GM12878 (cell line): ENCODE data around the gene CIDEA.

Source experiments
- CTCF ChIP-seq, 3 experiments: IDR thresholded peaks in 2 of 3; conservative IDR thresholded peaks in 1 of 3; 2 replicates each; pipeline ENCODE4 v1.5.1; 2011; ENCODE audit warnings: low read depth in 3 of 3, low read length in 3 of 3, mild to moderate bottlenecking in 3 of 3, control low read depth in 2 of 3, moderate library complexity in 2 of 3, inconsistent platforms in 1 of 3, mixed read lengths in 1 of 3; ENCODE audit not compliant: control insufficient read depth in 2 of 3, insufficient read depth in 1 of 3; ENCODE audit errors: extremely low read depth in 1 of 3
- EP300 ChIP-seq, 2 experiments: fragments of 150-350 bp in 1 of 2; IDR thresholded peaks; 2 replicates each; pipeline ENCODE4 v1.6.1; 2011 to 2012; ENCODE audit warnings: low read depth in 2 of 2, low read length in 2 of 2, borderline replicate concordance in 1 of 2, improper control_type of control experiment in 1 of 2, inconsistent platforms in 1 of 2; ENCODE audit not compliant: control insufficient read depth in 1 of 2
- EZH2 ChIP-seq: IDR thresholded peaks from 2 replicates; pipeline ENCODE4 v1.6.1; 2012; ENCODE audit warnings: low read depth, mild to moderate bottlenecking, control low read depth, inconsistent platforms, low read length, borderline replicate concordance; ENCODE audit not compliant: control insufficient read depth
- GABPA ChIP-seq: IDR thresholded peaks from 2 replicates; pipeline ENCODE4 v1.6.1; 2014; ENCODE audit warnings: antibody characterized with exemption, low read depth, mild to moderate bottlenecking, inconsistent platforms

- no peak for TF ChIP-seq CTCF (IDR thresholded peaks at IDR 0.05 in 2 of 3, conservative IDR thresholded peaks at IDR 0.05 in 1 of 3; ENCODE audit: control insufficient read depth in 2 of 3, extremely low read depth in 1 of 3, insufficient read depth in 1 of 3, low read depth in 3 of 3, low read length in 3 of 3)
- TF ChIP-seq EP300 (IDR thresholded peaks at IDR 0.05; ENCODE audit: borderline replicate concordance in 1 of 2, control insufficient read depth in 1 of 2, low read depth in 2 of 2, low read length in 2 of 2): no peak
- TF ChIP-seq GABPA: no peak
- TF ChIP-seq EZH2: no peak
These were observed 33.7 kb downstream of the CIDEA start for GRCh38 chr18:12287684-12288402.
